HepG2 (cell line): Measurements from ENCODE around the gene HAO2. TPM values are rescaled to one million over a fixed set of nuclear protein-coding genes. Genes with fewer than 3 reads are reported as not detected.

Source experiments
- AHDC1 ChIP-seq: sonication (generic); formaldehyde crosslinking; IDR thresholded peaks from 2 replicates; pipeline ENCODE4 v1.5.1; 2020; ENCODE audit warnings: mild to moderate bottlenecking, missing genetic modification reagents, borderline replicate concordance
- CC2D1A ChIP-seq: sonication (generic); formaldehyde crosslinking; IDR thresholded peaks from 2 replicates; pipeline ENCODE4 v1.8.1; 2023; ENCODE audit warnings: mild to moderate bottlenecking, missing genetic modification reagents
- CHD4 ChIP-seq: fragments of 200-600 bp; sonication (generic); IDR thresholded peaks from 2 replicates; pipeline ENCODE4 v1.7.0; 2017; ENCODE audit warnings: mild to moderate bottlenecking, low read length, borderline replicate concordance
- GMEB2 ChIP-seq: IDR thresholded peaks from 2 replicates; pipeline ENCODE4 v1.6.1; 2016; ENCODE audit warnings: missing biosample characterization, missing genetic modification reagents, low read depth
- GPN1 ChIP-seq: sonication (generic); formaldehyde crosslinking; IDR thresholded peaks from 2 replicates; pipeline ENCODE4 v1.5.1; 2020; ENCODE audit warnings: missing genetic modification reagents, borderline replicate concordance
- HCFC1 ChIP-seq: fragments of 150-350 bp; IDR thresholded peaks from 2 replicates; pipeline ENCODE4 v1.6.1; 2014; ENCODE audit warnings: low read depth, low read length
- HMGXB3 ChIP-seq: sonication (generic); formaldehyde crosslinking; IDR thresholded peaks from 2 replicates; pipeline ENCODE4 v1.4.0; 2020; ENCODE audit warnings: missing genetic modification reagents, borderline replicate concordance
- PAX8 ChIP-seq: sonication (generic); formaldehyde crosslinking; IDR thresholded peaks from 2 replicates; pipeline ENCODE4 v1.8.0; 2022; ENCODE audit warnings: mild to moderate bottlenecking, missing genetic modification reagents, borderline replicate concordance
- SALL2 ChIP-seq: sonication (generic); formaldehyde crosslinking; IDR thresholded peaks from 2 replicates; pipeline ENCODE4 v1.8.1; 2023; ENCODE audit warnings: mild to moderate bottlenecking, missing genetic modification reagents, inconsistent platforms
- SP4 ChIP-seq: sonication (generic); formaldehyde crosslinking; IDR thresholded peaks from 2 replicates; pipeline ENCODE4 v1.8.1; 2023; ENCODE audit warnings: mild to moderate bottlenecking, missing genetic modification reagents
- ZNF136 ChIP-seq: sonication (generic); formaldehyde crosslinking; IDR thresholded peaks from 2 replicates; pipeline ENCODE4 v1.8.1; 2022; ENCODE audit warnings: low read depth, mild to moderate bottlenecking, moderate library complexity, missing genetic modification reagents
- ZNF382 ChIP-seq: sonication (generic); formaldehyde crosslinking; IDR thresholded peaks from 2 replicates; pipeline ENCODE4 v1.5.0; 2020; ENCODE audit warnings: missing genetic modification reagents, mild to moderate bottlenecking, borderline replicate concordance
- ZNF563 ChIP-seq: sonication (generic); formaldehyde crosslinking; IDR thresholded peaks from 2 replicates; pipeline ENCODE4 v1.8.0; 2022; ENCODE audit warnings: mild to moderate bottlenecking, moderate library complexity, missing genetic modification reagents
- ZXDC ChIP-seq: sonication (generic); formaldehyde crosslinking; IDR thresholded peaks from 2 replicates; pipeline ENCODE4 v1.5.0; 2020; ENCODE audit warnings: mild to moderate bottlenecking, missing genetic modification reagents
- polyA plus RNA-seq, 8 experiments: library from polyadenylated mRNA; depleted of rRNA in 3 of 8; stranded (reverse) in 7 of 8; unstranded in 1 of 8; fragments of >200 nt; fragmentation: Illumina TruSeq in 4 of 8; extraction: Trizol in 4 of 8; gene quantifications; 2 replicates each; pipeline versions ENCODE4 v1.2.1 to v1.2.3, GENCODE V29; 2011 to 2016; ENCODE audit warnings: low read depth in 4 of 8, missing spikeins in 1 of 8, mixed read lengths in 1 of 8; ENCODE audit not compliant: insufficient read depth in 1 of 8
- total RNA-seq, 5 experiments: library from RNA; depleted of rRNA; stranded (reverse); fragments of >200 nt; fragmentation: Illumina TruSeq; extraction: Trizol; gene quantifications; 2 replicates each; pipeline ENCODE4 v1.2.3, GENCODE V29; 2016; ENCODE audit warnings: low read depth in 1 of 5

HAO2 gene
- total and polyA plus RNA-seq, 2 of the 13 experiments (the other 11 are each of a cell fraction or from before 2014, with no cell fraction given): 0.05 to 0.09 TPM

GRCh38 chr1:119327450-119328155 lies 41.0 kb upstream of the HAO2 start (continued):
- TF ChIP-seq AHDC1 (CRISPR knock-in tag): no peak
- no peak for TF ChIP-seq CC2D1A (CRISPR knock-in tag)
- TF ChIP-seq GMEB2 (CRISPR knock-in tag): no peak
- 0 out of 2 replicates have a peak, but pooled peaks have one; percentile 57 for TF ChIP-seq ZNF563
- no peak for TF ChIP-seq ZNF382 (CRISPR knock-in tag)
- TF ChIP-seq HMGXB3 (CRISPR knock-in tag): no peak
- TF ChIP-seq GPN1: no peak
- TF ChIP-seq ZXDC (CRISPR knock-in tag): no peak
- TF ChIP-seq ZNF136 (CRISPR knock-in tag): 0 out of 2 replicates have a peak, but pooled peaks have one; percentile 61
- no peak for TF ChIP-seq HCFC1
- TF ChIP-seq PAX8 (CRISPR knock-in tag): no peak; the same call in 1 of the 2 replicates
- no peak for TF ChIP-seq SALL2
- peak; percentile 40; the same call in 1 of the 2 replicates for TF ChIP-seq CHD4
- TF ChIP-seq SP4 (CRISPR knock-in tag): no peak
